Measurements from ENCODE around the gene UMODL1. TPM values are rescaled to one million over a fixed set of nuclear protein-coding genes. Genes with fewer than 3 reads are reported as not detected.

The UMODL1 gene
- total and polyA plus RNA-seq, 12 donors = 0.10 to 0.79 (median 0.17) TPM; not detected in 9

GRCh38 chr21:42188663-42189062, 117.5 kb downstream of the UMODL1 start:
- Histone ChIP-seq H3K27me3 (no peaks in the 10 kb centered on the region), H3K36me3 (replicated peaks in 1 of 2) (no peaks in the 10 kb centered on the region), H3K4me1 (replicated peaks in 1 of 2) (peaks cover 0 to 6% of the 10 kb centered on the region in 2 donors), H3K4me3 (no peak overlapping the region), H3K9me3 (replicated peaks in 1 of 3) (no peaks in the 10 kb centered on the region), H3K27ac (peak overlapping the region in 1 of 5 donors; percentile 75)
- no peak for DNase-seq
- intact Hi-C loops (cut with DNase I) = no loop called here
- TF ChIP-seq POLR2A (IDR thresholded peaks at IDR 0.05) = no peak
- TF ChIP-seq, protein P1, sequence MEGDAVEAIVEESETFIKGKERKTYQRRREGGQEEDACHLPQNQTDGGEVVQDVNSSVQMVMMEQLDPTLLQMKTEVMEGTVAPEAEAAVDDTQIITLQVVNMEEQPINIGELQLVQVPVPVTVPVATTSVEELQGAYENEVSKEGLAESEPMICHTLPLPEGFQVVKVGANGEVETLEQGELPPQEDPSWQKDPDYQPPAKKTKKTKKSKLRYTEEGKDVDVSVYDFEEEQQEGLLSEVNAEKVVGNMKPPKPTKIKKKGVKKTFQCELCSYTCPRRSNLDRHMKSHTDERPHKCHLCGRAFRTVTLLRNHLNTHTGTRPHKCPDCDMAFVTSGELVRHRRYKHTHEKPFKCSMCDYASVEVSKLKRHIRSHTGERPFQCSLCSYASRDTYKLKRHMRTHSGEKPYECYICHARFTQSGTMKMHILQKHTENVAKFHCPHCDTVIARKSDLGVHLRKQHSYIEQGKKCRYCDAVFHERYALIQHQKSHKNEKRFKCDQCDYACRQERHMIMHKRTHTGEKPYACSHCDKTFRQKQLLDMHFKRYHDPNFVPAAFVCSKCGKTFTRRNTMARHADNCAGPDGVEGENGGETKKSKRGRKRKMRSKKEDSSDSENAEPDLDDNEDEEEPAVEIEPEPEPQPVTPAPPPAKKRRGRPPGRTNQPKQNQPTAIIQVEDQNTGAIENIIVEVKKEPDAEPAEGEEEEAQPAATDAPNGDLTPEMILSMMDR (IDR thresholded peaks at IDR 0.05) = no peak
- WGBS, 4 donors = 69 to 81% (median 73%) methylated on average over 4 of the region's 4 CpGs

- peak overlapping the region in 1 of 5 donors; percentile 26 for H3K27ac ChIP-seq
- DNase-seq = no peak
- TF ChIP-seq, protein P1 (IDR thresholded peaks at IDR 0.05) = no peak
- no peak for TF ChIP-seq POLR2A (IDR thresholded peaks at IDR 0.05)
- H3K9me3 ChIP-seq (replicated peaks in 1 of 3) = no peaks in the 10 kb centered on the region
- intact Hi-C loops (cut with DNase I) = no loop called here
- H3K36me3 ChIP-seq (replicated peaks in 1 of 2) = no peaks in the 10 kb centered on the region
- no peak overlapping the region for H3K4me3 ChIP-seq
- 68 to 80% (median 77%) methylated on average over 1 of the region's 1 CpG for WGBS, 4 donors
- H3K27me3 ChIP-seq = no peaks in the 10 kb centered on the region
- H3K4me1 ChIP-seq (replicated peaks in 1 of 2) = peaks cover 0 to 6% of the 10 kb centered on the region in 2 donors
These were observed 118.3 kb downstream of the UMODL1 start for GRCh38 chr21:42189431-42189830.

DNA sequence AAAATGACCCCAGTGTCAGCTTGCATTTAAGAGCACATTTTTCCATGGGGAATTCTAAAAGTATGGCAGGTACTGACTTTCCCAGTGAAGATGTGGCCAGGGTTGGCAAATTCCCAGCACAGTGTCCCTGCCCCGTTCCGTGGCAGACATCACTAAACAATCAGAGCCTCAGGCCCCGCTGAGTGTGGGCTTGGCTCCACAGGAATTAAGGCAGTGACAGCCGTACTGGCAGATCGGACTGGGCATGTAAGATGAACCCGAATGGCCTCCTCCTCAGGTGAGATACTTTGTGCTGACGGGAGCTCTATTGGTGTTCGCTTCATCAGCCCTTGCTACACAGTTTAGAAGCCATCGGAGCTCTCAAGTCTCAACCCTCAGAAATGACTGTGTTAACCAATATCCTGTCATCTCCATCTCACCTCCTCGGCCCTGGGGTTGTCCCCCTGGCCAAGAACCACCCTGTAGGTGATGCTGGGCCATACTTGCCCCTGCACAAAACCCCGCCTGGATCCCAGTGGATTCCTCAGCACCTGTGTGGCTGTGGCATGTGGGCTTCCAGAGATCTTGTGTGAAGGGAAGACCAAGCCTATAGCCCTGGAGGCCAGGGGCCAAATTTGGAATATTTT, 118.9 kb downstream of the UMODL1 start:
- intact Hi-C loops (cut with DNase I) = no loop called here

GRCh38 chr21:42190486-42190863, 119.4 kb downstream of the UMODL1 start:
- DNase-seq = no peak
- intact Hi-C loops (cut with DNase I) = no loop called here
- 90 to 96% (median 95%) methylated on average over 8 of the region's 8 CpGs for WGBS, 4 donors
- no peaks in the 10 kb centered on the region for H3K36me3 ChIP-seq (replicated peaks in 1 of 2)
- no peak for TF ChIP-seq POLR2A (IDR thresholded peaks at IDR 0.05)
- TF ChIP-seq, protein P1 (IDR thresholded peaks at IDR 0.05) = no peak
- no peaks in the 10 kb centered on the region for H3K27me3 ChIP-seq
- no peak overlapping the region for H3K4me3 ChIP-seq
- H3K9me3 ChIP-seq (replicated peaks in 1 of 3) = no peaks in the 10 kb centered on the region
- no peak overlapping the region for H3K27ac ChIP-seq
- peaks cover 0 to 6% of the 10 kb centered on the region in 2 donors for H3K4me1 ChIP-seq (replicated peaks in 1 of 2)

More for the DNA sequence above, 118.9 kb downstream of the UMODL1 start:
- Histone ChIP-seq H3K27ac (peak overlapping the region in 1 of 5 donors; percentile 26), H3K4me1 (replicated peaks in 1 of 2) (peaks cover 0 to 6% of the 10 kb centered on the region in 2 donors), H3K27me3 (no peaks in the 10 kb centered on the region), H3K36me3 (replicated peaks in 1 of 2) (no peaks in the 10 kb centered on the region), H3K9me3 (replicated peaks in 1 of 3) (no peaks in the 10 kb centered on the region), H3K4me3 (no peak overlapping the region)
- peak in 1 of 7 donors; percentile 50 for DNase-seq
- 64 to 73% (median 72%) methylated on average over 4 to 11 of the region's 11 CpGs for WGBS, 4 donors
- no peak for TF ChIP-seq POLR2A (IDR thresholded peaks at IDR 0.05)
- TF ChIP-seq, protein P1 (IDR thresholded peaks at IDR 0.05) = no peak

Measured in adrenal gland (tissue), 12 donors.